DND-41 (cell line): ENCODE results near the gene MYO18B.

Experiments used
- ATAC-seq: fragments of 200-7000 bp; cut with Tn5 transposase; 3 replicates; pipeline ENCODE4 v1.9.1; 2021; ENCODE audit warnings: low read depth; ENCODE audit not compliant: insufficient read depth
- DNase-seq: peaks from one replicate; pipeline ENCODE4 v3.0.0-alpha.2; 2020
- H2AFZ ChIP-seq: 2 replicates; pipeline ENCODE4 v1.6.0; 2012; ENCODE audit warnings: low read depth, low read length
- H3K27ac ChIP-seq: 2 replicates; pipeline ENCODE4 v1.5.1; 2012; ENCODE audit warnings: low read length, inconsistent platforms
- H3K27me3 ChIP-seq: fragments of 200-600 bp; sonication (generic); 2 replicates; pipeline ENCODE4 v1.6.0; 2012; ENCODE audit warnings: low read length, mild to moderate bottlenecking, inconsistent platforms; ENCODE audit not compliant: insufficient read depth, poor library complexity
- H3K36me3 ChIP-seq: 2 replicates; pipeline ENCODE4 v1.5.1; 2012; ENCODE audit warnings: low read length, inconsistent platforms; ENCODE audit not compliant: insufficient read depth
- H3K4me1 ChIP-seq: 2 replicates; pipeline ENCODE4 v1.5.1; 2012; ENCODE audit warnings: mild to moderate bottlenecking, low read length; ENCODE audit not compliant: insufficient read depth
- H3K4me2 ChIP-seq: 2 replicates; pipeline ENCODE4 v1.6.0; 2012; ENCODE audit warnings: mild to moderate bottlenecking, moderate library complexity, low read length, inconsistent platforms; ENCODE audit not compliant: insufficient read depth
- H3K4me3 ChIP-seq, 2 experiments: fragments of 200-600 bp in 1 of 2; shearing (Covaris generic) in 1 of 2; 2 replicates each; pipeline ENCODE4 v1.5.1; 2012 to 2016; ENCODE audit warnings: inconsistent platforms in 2 of 2, low read length in 2 of 2, mild to moderate bottlenecking in 2 of 2, low read depth in 1 of 2, moderate library complexity in 1 of 2
- H3K79me2 ChIP-seq: 2 replicates; pipeline ENCODE4 v1.6.0; 2012; ENCODE audit warnings: low read length, inconsistent platforms; ENCODE audit not compliant: insufficient read depth
- H3K9ac ChIP-seq: 2 replicates; pipeline ENCODE4 v1.6.0; 2012; ENCODE audit warnings: low read depth, mild to moderate bottlenecking, inconsistent platforms, low read length, moderate library complexity
- H3K9me3 ChIP-seq: 2 replicates; pipeline ENCODE4 v1.5.1; 2012; ENCODE audit warnings: low read length, moderate library complexity, mild to moderate bottlenecking, inconsistent platforms; ENCODE audit not compliant: insufficient read depth, severe bottlenecking
- H4K20me1 ChIP-seq: 2 replicates; pipeline ENCODE4 v1.6.0; 2012; ENCODE audit warnings: low read length; ENCODE audit not compliant: insufficient read depth
- EZH2 ChIP-seq: IDR thresholded peaks from 3 replicates; pipeline ENCODE4 v1.6.1; 2012; ENCODE audit warnings: borderline replicate concordance, low read depth, mild to moderate bottlenecking, moderate library complexity, low read length, inconsistent platforms; ENCODE audit not compliant: severe bottlenecking
- TF ChIP-seq, protein P1 (sequence below): IDR thresholded peaks from 2 replicates; pipeline ENCODE4 v1.5.1; 2012; ENCODE audit warnings: borderline replicate concordance, low read length, moderate library complexity, mild to moderate bottlenecking; ENCODE audit not compliant: poor library complexity, severe bottlenecking; ENCODE audit errors: extremely low read depth

MYO18B gene

DNA sequence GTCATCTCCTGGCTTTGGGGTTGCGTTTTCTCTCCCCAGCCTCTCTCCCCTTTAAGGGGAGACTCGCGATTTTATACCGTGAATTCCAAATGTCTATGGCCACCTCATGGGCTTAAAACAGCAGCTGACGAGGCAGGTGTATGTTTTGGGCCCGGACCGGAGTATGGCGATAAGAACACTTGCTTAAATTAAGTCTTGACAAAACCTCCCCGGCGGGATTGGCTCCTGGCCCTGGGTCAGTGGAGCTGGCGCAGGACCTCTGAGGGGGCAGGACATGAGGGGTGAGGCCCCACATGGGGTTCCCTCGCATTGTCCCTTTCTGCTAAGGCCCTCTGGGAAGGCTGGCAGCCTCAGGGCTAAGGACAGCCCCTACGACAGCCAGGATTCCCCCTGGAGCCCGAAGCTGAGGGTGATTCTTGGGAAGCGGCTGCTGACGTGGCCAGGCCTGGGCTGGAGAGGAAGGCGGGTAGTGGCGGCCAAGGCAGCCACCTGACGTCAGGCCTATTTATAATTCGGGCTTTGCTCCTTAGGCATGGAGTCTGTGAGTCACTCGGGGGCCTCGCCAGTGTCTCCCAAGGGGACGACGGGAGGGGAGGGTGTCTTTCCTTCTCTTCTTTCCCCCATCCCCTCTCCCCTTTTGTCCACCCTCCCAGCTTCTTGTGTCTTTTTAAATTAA is 12.7 kb downstream of the MYO18B start:
- Histone ChIP-seq H3K79me2 (no peaks in the 10 kb centered on the region), H3K4me2 (no peak overlapping the region), H4K20me1 (no peaks in the 10 kb centered on the region), H3K27ac (no peak overlapping the region), H3K4me1 (0 out of 2 replicates have a peak, but pooled peaks cover 3% of the 10 kb centered on the region), H2AFZ (no peak overlapping the region), H3K9ac (no peak overlapping the region), H3K9me3 (no peaks in the 10 kb centered on the region), H3K4me3 (no peak overlapping the region), H3K36me3 (no peaks in the 10 kb centered on the region), H3K27me3 (no peaks in the 10 kb centered on the region)
- ATAC-seq (no peak), DNase-seq (no peak)
- TF ChIP-seq EZH2 = no peak
- TF ChIP-seq, protein P1, sequence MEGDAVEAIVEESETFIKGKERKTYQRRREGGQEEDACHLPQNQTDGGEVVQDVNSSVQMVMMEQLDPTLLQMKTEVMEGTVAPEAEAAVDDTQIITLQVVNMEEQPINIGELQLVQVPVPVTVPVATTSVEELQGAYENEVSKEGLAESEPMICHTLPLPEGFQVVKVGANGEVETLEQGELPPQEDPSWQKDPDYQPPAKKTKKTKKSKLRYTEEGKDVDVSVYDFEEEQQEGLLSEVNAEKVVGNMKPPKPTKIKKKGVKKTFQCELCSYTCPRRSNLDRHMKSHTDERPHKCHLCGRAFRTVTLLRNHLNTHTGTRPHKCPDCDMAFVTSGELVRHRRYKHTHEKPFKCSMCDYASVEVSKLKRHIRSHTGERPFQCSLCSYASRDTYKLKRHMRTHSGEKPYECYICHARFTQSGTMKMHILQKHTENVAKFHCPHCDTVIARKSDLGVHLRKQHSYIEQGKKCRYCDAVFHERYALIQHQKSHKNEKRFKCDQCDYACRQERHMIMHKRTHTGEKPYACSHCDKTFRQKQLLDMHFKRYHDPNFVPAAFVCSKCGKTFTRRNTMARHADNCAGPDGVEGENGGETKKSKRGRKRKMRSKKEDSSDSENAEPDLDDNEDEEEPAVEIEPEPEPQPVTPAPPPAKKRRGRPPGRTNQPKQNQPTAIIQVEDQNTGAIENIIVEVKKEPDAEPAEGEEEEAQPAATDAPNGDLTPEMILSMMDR = no peak

DNA sequence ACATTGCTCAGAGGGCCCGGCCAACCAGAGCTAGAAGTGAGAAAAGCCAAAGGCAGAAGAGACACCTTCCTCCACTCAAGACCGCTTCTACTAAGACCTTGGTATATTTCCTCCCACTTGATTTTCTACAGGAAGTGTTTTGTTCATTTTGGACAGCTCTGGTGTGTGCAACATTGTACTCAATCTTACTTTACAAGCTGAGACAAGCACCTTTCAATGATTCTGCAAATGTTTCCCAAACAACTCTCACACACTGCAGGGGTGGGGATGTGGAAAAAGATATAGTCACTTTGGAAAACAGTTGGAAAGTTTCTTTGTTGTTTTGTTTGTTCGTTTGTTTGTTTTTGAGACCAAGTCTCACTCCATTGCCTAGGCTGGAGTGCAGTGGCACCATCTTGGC is 15.7 kb downstream of the MYO18B start:
- no peak for ATAC-seq
- Histone ChIP-seq H3K27ac (no peak overlapping the region), H3K36me3 (no peaks in the 10 kb centered on the region), H4K20me1 (no peaks in the 10 kb centered on the region), H3K79me2 (no peaks in the 10 kb centered on the region), H3K27me3 (no peaks in the 10 kb centered on the region), H3K4me1 (0 out of 2 replicates have a peak, but pooled peaks cover 3% of the 10 kb centered on the region), H3K4me2 (no peak overlapping the region), H3K4me3 (no peak overlapping the region), H2AFZ (0 out of 2 replicates have a peak overlapping the region, but pooled peaks have one; percentile 8), H3K9me3 (no peaks in the 10 kb centered on the region), H3K9ac (no peak overlapping the region)
- DNase-seq = no peak
- TF ChIP-seq, protein P1 = no peak
- no peak for TF ChIP-seq EZH2

DNA sequence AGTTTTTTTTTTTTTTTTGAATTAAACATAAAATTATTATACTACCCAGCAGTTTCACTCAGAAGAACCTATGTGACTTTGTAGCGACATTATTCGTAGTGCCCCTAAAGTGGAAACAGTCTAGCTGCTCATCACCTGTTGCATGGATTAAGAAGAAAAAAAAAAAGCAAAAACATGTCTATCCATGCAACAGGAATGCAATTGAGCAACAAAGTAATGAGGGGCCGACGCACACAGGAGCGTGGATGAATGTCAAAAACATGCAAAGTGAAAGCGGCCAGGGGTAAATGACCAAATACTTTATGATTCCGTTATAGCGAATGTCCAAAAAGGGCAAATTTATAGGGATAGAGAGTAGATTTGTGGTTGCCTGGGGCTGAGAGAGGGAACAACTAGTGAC is 16.3 kb downstream of the MYO18B start:
- H4K20me1 ChIP-seq = no peaks in the 10 kb centered on the region
- H3K79me2 ChIP-seq = no peaks in the 10 kb centered on the region
- no peak for TF ChIP-seq EZH2
- TF ChIP-seq, protein P1 = no peak
- ATAC-seq = no peak
- H3K4me3 ChIP-seq = no peak overlapping the region
- no peaks in the 10 kb centered on the region for H3K27me3 ChIP-seq
- H2AFZ ChIP-seq = no peak overlapping the region
- H3K4me2 ChIP-seq = no peak overlapping the region
- no peaks in the 10 kb centered on the region for H3K9me3 ChIP-seq
- H3K27ac ChIP-seq = no peak overlapping the region
- no peak for DNase-seq
- H3K9ac ChIP-seq = no peak overlapping the region
- 0 out of 2 replicates have a peak, but pooled peaks cover 3% of the 10 kb centered on the region for H3K4me1 ChIP-seq
- H3K36me3 ChIP-seq = no peaks in the 10 kb centered on the region
